SK-N-SH (cell line): ENCODE results near the gene OR52D1.

ENCODE experiments used
- CTCF ChIP-seq: fragments of 200-600 bp; sonication (generic); IDR thresholded peaks from 2 replicates; pipeline ENCODE4 v1.6.1; 2017; ENCODE audit warnings: antibody characterized with exemption, mild to moderate bottlenecking, moderate library complexity
- EZH2phosphoT487 ChIP-seq: fragments of 200-600 bp; sonication (generic); IDR thresholded peaks from 2 replicates; pipeline ENCODE4 v1.6.1; 2017; ENCODE audit warnings: low read depth, mixed run types, mild to moderate bottlenecking, antibody characterized with exemption, moderate library complexity, borderline replicate concordance
- NRF1 ChIP-seq: IDR thresholded peaks from 2 replicates; pipeline ENCODE4 v1.6.1; 2012; ENCODE audit warnings: low read depth, mild to moderate bottlenecking, low read length
- TCF12 ChIP-seq: IDR thresholded peaks from 2 replicates; pipeline ENCODE4 v1.4.0; 2012
- USF2 ChIP-seq: fragments of 150-350 bp; IDR thresholded peaks from 2 replicates; pipeline ENCODE4 v1.6.1; 2017; ENCODE audit warnings: antibody characterized with exemption, low read length, low read depth, borderline replicate concordance

- no peak for TF ChIP-seq CTCF
- TF ChIP-seq TCF12: no peak
- no peak for TF ChIP-seq USF2
- no peak for TF ChIP-seq NRF1
- no peak for TF ChIP-seq EZH2phosphoT487
These were observed 19.4 kb downstream of the OR52D1 start for GRCh38 chr11:5507933-5508305.
